Pancreas (tissue), 10 donors: ENCODE measurements around the gene SNX30. TPM values are rescaled to one million over a fixed set of nuclear protein-coding genes. Genes with fewer than 3 reads are reported as not detected.

Source experiments
- ATAC-seq, 4 donors: fragments of 200-7000 bp; cut with Tn5 transposase; one replicate each; pipeline versions ENCODE4 v1.8.0 to v1.9.1; 2020; ENCODE audit warnings: mild to moderate bottlenecking in 4 of 4, moderate library complexity in 4 of 4
- DNase-seq, 6 donors: peaks; one replicate each; pipeline ENCODE4 v3.0.0-alpha.2; 2020
- FAIRE-seq: peaks from 2 replicates; lab custom pipeline; 2012; peaks lifted over from hg19 to GRCh38; lab: Jason Lieb, UNC
- H3K27ac ChIP-seq, 4 donors: fragments of 200-600 bp; sonication (generic); 1 replicate in 3 of 4; 2 replicates in 1 of 4; pipeline versions ENCODE4 v1.5.0 to v1.8.0; 2020
- H3K27me3 ChIP-seq, 4 donors: fragments of 200-600 bp; one replicate each; pipeline ENCODE4 v1.8.0; 2021
- H3K36me3 ChIP-seq, 3 donors: fragments of 200-600 bp; sonication (generic) in 1 of 3; one replicate each; pipeline versions ENCODE4 v1.5.0 to v1.8.0; 2020 to 2021
- H3K4me1 ChIP-seq, 3 donors: fragments of 200-600 bp; one replicate each; pipeline ENCODE4 v1.8.0; 2021
- H3K4me3 ChIP-seq, 4 donors: fragments of 200-600 bp; sonication (generic) in 2 of 4; one replicate each; pipeline versions ENCODE4 v1.5.0 to v1.8.0; 2020 to 2021
- H3K9me3 ChIP-seq, 4 donors: fragments of 200-600 bp; one replicate each; pipeline ENCODE4 v1.8.0; 2021
- CTCF ChIP-seq, 4 donors: fragments of 200-600 bp; sonication (generic) in 3 of 4; IDR thresholded peaks; one replicate each; pipeline versions ENCODE4 v1.5.0 to v1.8.0; 2021; ENCODE audit warnings: antibody characterized with exemption in 4 of 4
- WGBS, 2 donors: extraction: QIAGEN DNeasy Blood & Tissue Kit; methylation state at CpG; one replicate each; pipeline ENCODE4 v1.1.7; 2013; 5-methylcytosine and 5-hydroxymethylcytosine counted together
- intact Hi-C, 3 donors: fragments of 100-400 bp; cut with DNase I; formaldehyde crosslinking; loops; one replicate each; pipeline versions ENCODE4 v1.11.1 to v1.14.2; 2022
- polyA plus RNA-seq, 2 donors: library from polyadenylated mRNA; stranded (reverse); fragments of 200-250 nt; gene quantifications; one replicate each; pipeline ENCODE4 v1.2.3, GENCODE V29; 2013
- total RNA-seq, 6 donors: library from RNA; stranded (reverse); fragmentation: NEBNext Ultra II Directional in 4 of 6; extraction: Animal tissue kit (Norgen Biotek cat#: 25700) in 4 of 6; gene quantifications; one replicate each; pipeline versions ENCODE4 v1.2.1 to v1.2.4, GENCODE V29; 2021 to 2023
- donor health status: healthy with polysubstance abuse.
- donor health status: DM: no; HTN: no; CAD: no; lungs with moderate emphysema.
- donor health status: DM: no; HTN: no; CAD: no.
- donor health status: control.
- donor health status: control.
- donor health status: Bipolar disorder and iron deficiency.
- donor health status: DM: yes; HTN: yes; CAD: no.
- donor health status: DM: no; HTN: no; CAD: no.
- donor health status: DM: no; HTN: no; CAD: no.
- donor health status: DM: yes; HTN: yes; CAD: no.

Gene SNX30
- total and polyA plus RNA-seq, 8 donors, result 2.1 to 8.2 (median 4.1) TPM

GRCh38 chr9:112861638-112862555, 111.3 kb downstream of the SNX30 start:
- WGBS, 2 donors, result 88 to 90% methylated on average over 19 of the region's 19 CpGs
- no peak for TF ChIP-seq CTCF (IDR thresholded peaks at IDR 0.05)
- intact Hi-C loops, result no loop called here
- Histone ChIP-seq H3K4me1 (peaks cover 0 to 4% (median 0%) of the 10 kb centered on the region in 3 donors), H3K27ac (peak overlapping the region in 2 of 4 donors; percentile 33 to 51), H3K36me3 (no peaks in the 10 kb centered on the region), H3K9me3 (no peaks in the 10 kb centered on the region), H3K27me3 (no peaks in the 10 kb centered on the region), H3K4me3 (no peak overlapping the region)
- ATAC-seq (peak in 3 of 4 donors; percentile 17 to 73 (median 69)), FAIRE-seq (no peak), DNase-seq (peak in 1 of 6 donors; percentile 42)

GRCh38 chr9:112863214-112863613, 112.7 kb downstream of the SNX30 start:
- no peaks in the 10 kb centered on the region for H3K27me3 ChIP-seq
- peak overlapping the region in 1 of 4 donors; percentile 51 for H3K27ac ChIP-seq
- FAIRE-seq, result no peak
- no peak overlapping the region for H3K4me3 ChIP-seq
- intact Hi-C loops, result no loop called here
- 35 to 52% methylated on average over 4 of the region's 4 CpGs for WGBS, 2 donors
- no peak for DNase-seq
- peaks cover 0 to 4% (median 0%) of the 10 kb centered on the region in 3 donors for H3K4me1 ChIP-seq
- no peak for TF ChIP-seq CTCF (IDR thresholded peaks at IDR 0.05)
- no peaks in the 10 kb centered on the region for H3K9me3 ChIP-seq
- no peaks in the 10 kb centered on the region for H3K36me3 ChIP-seq
- ATAC-seq, result peak in 3 of 4 donors; percentile 35 to 55 (median 51)

- FAIRE-seq (no peak), DNase-seq (no peak), ATAC-seq (no peak)
- no peak overlapping the region for H3K27ac ChIP-seq
- H3K36me3 ChIP-seq, result no peaks in the 10 kb centered on the region
- no peak overlapping the region for H3K4me3 ChIP-seq
- no peaks in the 10 kb centered on the region for H3K27me3 ChIP-seq
- intact Hi-C loops, result no loop called here
- no peak for TF ChIP-seq CTCF (IDR thresholded peaks at IDR 0.05)
- 77 to 88% methylated on average over 2 of the region's 2 CpGs for WGBS, 2 donors
- H3K4me1 ChIP-seq, result peaks cover 0 to 4% (median 0%) of the 10 kb centered on the region in 3 donors
- no peaks in the 10 kb centered on the region for H3K9me3 ChIP-seq
Measured at GRCh38 chr9:112863746-112864145, 113.2 kb downstream of the SNX30 start.

GRCh38 chr9:112864403-112864802, 113.8 kb downstream of the SNX30 start:
- 60 to 65% methylated on average over 3 of the region's 3 CpGs for WGBS, 2 donors
- DNase-seq, result no peak
- TF ChIP-seq CTCF (IDR thresholded peaks at IDR 0.05), result no peak
- Histone ChIP-seq H3K27ac (no peak overlapping the region), H3K4me3 (no peak overlapping the region), H3K27me3 (no peaks in the 10 kb centered on the region), H3K9me3 (no peaks in the 10 kb centered on the region), H3K36me3 (no peaks in the 10 kb centered on the region), H3K4me1 (peaks cover 0 to 4% (median 0%) of the 10 kb centered on the region in 3 donors)
- FAIRE-seq, result no peak
- no peak for ATAC-seq
- intact Hi-C loops, result no loop called here

GRCh38 chr9:112864982-112865381, 114.4 kb downstream of the SNX30 start:
- Histone ChIP-seq H3K36me3 (no peaks in the 10 kb centered on the region), H3K27ac (no peak overlapping the region), H3K4me3 (no peak overlapping the region), H3K9me3 (no peaks in the 10 kb centered on the region), H3K27me3 (no peaks in the 10 kb centered on the region), H3K4me1 (peaks cover 0 to 4% (median 0%) of the 10 kb centered on the region in 3 donors)
- ATAC-seq, result no peak
- no peak for TF ChIP-seq CTCF (IDR thresholded peaks at IDR 0.05)
- intact Hi-C loops, result no loop called here
- WGBS, 2 donors, result 94 to 98% methylated on average over 7 of the region's 7 CpGs
- no peak for FAIRE-seq
- no peak for DNase-seq
